K562 (cell line): Measurements from ENCODE around the gene MTHFD2. TPM values are rescaled to one million over a fixed set of nuclear protein-coding genes. Genes with fewer than 3 reads are reported as not detected.

Source experiments
- ARID1B ChIP-seq: fragments of 450-650 bp; IDR thresholded peaks from 2 replicates; pipeline ENCODE4 v1.6.1; 2016; ENCODE audit warnings: antibody characterized with exemption, mild to moderate bottlenecking, inconsistent platforms
- CBFA2T3 ChIP-seq: fragments of 450-650 bp; IDR thresholded peaks from 2 replicates; pipeline ENCODE4 v1.6.1; 2017
- JUN ChIP-seq, 2 experiments: sonication (generic) in 1 of 2; formaldehyde crosslinking in 1 of 2; IDR thresholded peaks; 2 replicates each; pipeline versions ENCODE4 v1.6.1 to v1.8.0; 2012 to 2022; ENCODE audit warnings: borderline replicate concordance in 2 of 2, mild to moderate bottlenecking in 2 of 2, improper control_type of control experiment in 1 of 2, low read depth in 1 of 2, low read length in 1 of 2, missing genetic modification reagents in 1 of 2
- MAFK ChIP-seq: IDR thresholded peaks from 2 replicates; pipeline ENCODE4 v1.6.1; 2011; ENCODE audit warnings: low read length, improper control_type of control experiment
- MTF1 ChIP-seq: fragments of 250-450 bp; sonication (Bioruptor Pico); IDR thresholded peaks from 2 replicates; pipeline ENCODE4 v1.9.0; 2021; ENCODE audit warnings: moderate library complexity, mild to moderate bottlenecking, inconsistent platforms, borderline replicate concordance
- PRMT5 ChIP-seq: sonication (generic); formaldehyde crosslinking; IDR thresholded peaks from 2 replicates; pipeline ENCODE4 v1.5.0; 2020; ENCODE audit warnings: missing genetic modification reagents
- RBM22 ChIP-seq: fragments of 200-400 bp; formaldehyde crosslinking; IDR thresholded peaks from 2 replicates; pipeline ENCODE4 v1.6.1; 2018; ENCODE audit warnings: low read length, low read depth; ENCODE audit not compliant: poor library complexity, severe bottlenecking
- SOX6 ChIP-seq: fragments of 450-650 bp; IDR thresholded peaks from 2 replicates; pipeline ENCODE4 v1.6.1; 2014; ENCODE audit warnings: mild to moderate bottlenecking
- TCF3 ChIP-seq: sonication (generic); formaldehyde crosslinking; IDR thresholded peaks from 2 replicates; pipeline ENCODE4 v1.4.0; 2020; ENCODE audit warnings: mild to moderate bottlenecking, missing genetic modification reagents
- TRIM28 ChIP-seq: fragments of 450-650 bp; IDR thresholded peaks from 2 replicates; pipeline ENCODE4 v1.6.1; 2017
- XRCC5 ChIP-seq: fragments of 200-400 bp; formaldehyde crosslinking; IDR thresholded peaks from 2 replicates; pipeline ENCODE4 v1.6.1; 2017; ENCODE audit warnings: low read depth, mild to moderate bottlenecking, low read length
- YY1 ChIP-seq, 3 experiments: IDR thresholded peaks; 2 replicates each; pipeline ENCODE4 v1.6.1; 2011; ENCODE audit warnings: low read length in 2 of 3, mild to moderate bottlenecking in 2 of 3, moderate library complexity in 2 of 3, borderline replicate concordance in 1 of 3, control low read depth in 1 of 3, low read depth in 1 of 3; ENCODE audit not compliant: insufficient read depth in 3 of 3, insufficient replicate concordance in 2 of 3, control insufficient read depth in 1 of 3, insufficient read length in 1 of 3; ENCODE audit errors: extremely low read depth in 1 of 3
- polyA plus RNA-seq, 8 experiments: library from polyadenylated mRNA; depleted of rRNA in 4 of 8; stranded (reverse) in 5 of 8; unstranded in 3 of 8; fragments of >200 nt; fragmentation: Nextera tagmentation in 2 of 8; fragmentation: Illumina TruSeq in 1 of 8; extraction: Ambion mirVana in 2 of 8; extraction: Trizol in 1 of 8; gene quantifications; 2 replicates each; pipeline versions ENCODE4 v1.2.1 to v1.2.3, GENCODE V29; 2011 to 2014; ENCODE audit warnings: inconsistent platforms in 1 of 8, missing spikeins in 1 of 8
- total RNA-seq, 7 experiments: library from RNA; depleted of rRNA in 6 of 7; stranded (reverse); fragments of >200 nt in 6 of 7; fragmentation: Illumina TruSeq in 2 of 7; extraction: Trizol in 2 of 7; gene quantifications; 2 replicates each; pipeline versions ENCODE4 v1.2.1 to v1.2.3, GENCODE V29; 2011 to 2021; ENCODE audit warnings: low replicate concordance in 1 of 7
- TF ChIP-seq, protein P1 (sequence below): fragments of 250-450 bp; sonication (Bioruptor Pico); IDR thresholded peaks from 2 replicates; pipeline ENCODE4 v1.5.0; 2022; ENCODE audit warnings: mild to moderate bottlenecking
- TF ChIP-seq, protein P2 (sequence below): sonication (generic); formaldehyde crosslinking; IDR thresholded peaks from 2 replicates; pipeline ENCODE4 v1.5.0; 2020; ENCODE audit warnings: missing genetic modification reagents
- TF ChIP-seq, protein P3 (sequence below): fragments of 250-450 bp; sonication (Bioruptor Pico); IDR thresholded peaks from 2 replicates; pipeline ENCODE4 v1.5.0; 2021; ENCODE audit warnings: mild to moderate bottlenecking, moderate library complexity
- TF ChIP-seq, protein P4 (sequence below): fragments of 200-800 bp; sonication (Bioruptor generic); IDR thresholded peaks from 2 replicates; pipeline ENCODE4 v1.6.1; 2016; ENCODE audit warnings: missing genetic modification characterization, missing compliant biosample characterization

MTHFD2 gene
- total and polyA plus RNA-seq, 9 of the 15 experiments (the other 6 are each of a cell fraction or from before 2014, with no cell fraction given), result 113 to 520 (median 234) TPM

DNA sequence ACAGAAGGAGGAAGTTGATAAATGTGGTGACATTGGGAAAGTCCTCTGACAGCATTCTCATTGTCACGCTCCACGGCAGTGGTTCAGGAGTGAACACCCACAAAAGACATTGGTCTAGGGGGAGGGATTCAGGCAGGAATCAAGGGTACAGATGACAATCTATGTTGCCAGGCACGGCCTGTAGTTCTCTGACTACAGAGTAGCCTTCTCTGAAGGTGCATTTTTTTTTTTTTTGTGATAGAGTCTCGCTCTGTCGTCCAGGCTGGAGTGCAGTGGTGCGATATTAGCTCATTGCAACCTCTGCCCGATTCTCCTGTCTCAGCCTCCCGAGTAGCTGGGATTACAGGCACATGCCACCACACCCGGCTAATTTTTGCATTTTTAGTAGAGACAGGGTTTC is 12.4 kb upstream of the MTHFD2 start (continued):
- TF ChIP-seq, protein P1, sequence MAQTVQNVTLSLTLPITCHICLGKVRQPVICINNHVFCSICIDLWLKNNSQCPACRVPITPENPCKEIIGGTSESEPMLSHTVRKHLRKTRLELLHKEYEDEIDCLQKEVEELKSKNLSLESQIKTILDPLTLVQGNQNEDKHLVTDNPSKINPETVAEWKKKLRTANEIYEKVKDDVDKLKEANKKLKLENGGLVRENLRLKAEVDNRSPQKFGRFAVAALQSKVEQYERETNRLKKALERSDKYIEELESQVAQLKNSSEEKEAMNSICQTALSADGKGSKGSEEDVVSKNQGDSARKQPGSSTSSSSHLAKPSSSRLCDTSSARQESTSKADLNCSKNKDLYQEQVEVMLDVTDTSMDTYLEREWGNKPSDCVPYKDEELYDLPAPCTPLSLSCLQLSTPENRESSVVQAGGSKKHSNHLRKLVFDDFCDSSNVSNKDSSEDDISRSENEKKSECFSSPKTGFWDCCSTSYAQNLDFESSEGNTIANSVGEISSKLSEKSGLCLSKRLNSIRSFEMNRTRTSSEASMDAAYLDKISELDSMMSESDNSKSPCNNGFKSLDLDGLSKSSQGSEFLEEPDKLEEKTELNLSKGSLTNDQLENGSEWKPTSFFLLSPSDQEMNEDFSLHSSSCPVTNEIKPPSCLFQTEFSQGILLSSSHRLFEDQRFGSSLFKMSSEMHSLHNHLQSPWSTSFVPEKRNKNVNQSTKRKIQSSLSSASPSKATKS (CRISPR knock-in tag), result no peak
- peak; percentile 86 for TF ChIP-seq ARID1B
- TF ChIP-seq SOX6, result peak; percentile 88
- TF ChIP-seq TRIM28, result no peak; the same call in 1 of the 2 replicates
- TF ChIP-seq MTF1 (CRISPR knock-in tag), result no peak
- no peak for TF ChIP-seq JUN (IDR thresholded peaks at IDR 0.05; ENCODE audit: borderline replicate concordance, low read depth, low read length)
- no peak for TF ChIP-seq JUN (CRISPR knock-in tag; IDR thresholded peaks at IDR 0.05; ENCODE audit: borderline replicate concordance)
- TF ChIP-seq, protein P2, sequence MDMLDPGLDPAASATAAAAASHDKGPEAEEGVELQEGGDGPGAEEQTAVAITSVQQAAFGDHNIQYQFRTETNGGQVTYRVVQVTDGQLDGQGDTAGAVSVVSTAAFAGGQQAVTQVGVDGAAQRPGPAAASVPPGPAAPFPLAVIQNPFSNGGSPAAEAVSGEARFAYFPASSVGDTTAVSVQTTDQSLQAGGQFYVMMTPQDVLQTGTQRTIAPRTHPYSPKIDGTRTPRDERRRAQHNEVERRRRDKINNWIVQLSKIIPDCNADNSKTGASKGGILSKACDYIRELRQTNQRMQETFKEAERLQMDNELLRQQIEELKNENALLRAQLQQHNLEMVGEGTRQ (CRISPR knock-in tag), result no peak
- no peak for TF ChIP-seq PRMT5 (CRISPR knock-in tag)
- TF ChIP-seq MAFK, result peak; percentile 22; the same call in 1 of the 2 replicates
- TF ChIP-seq CBFA2T3, result peak; percentile 84
- TF ChIP-seq, protein P3, sequence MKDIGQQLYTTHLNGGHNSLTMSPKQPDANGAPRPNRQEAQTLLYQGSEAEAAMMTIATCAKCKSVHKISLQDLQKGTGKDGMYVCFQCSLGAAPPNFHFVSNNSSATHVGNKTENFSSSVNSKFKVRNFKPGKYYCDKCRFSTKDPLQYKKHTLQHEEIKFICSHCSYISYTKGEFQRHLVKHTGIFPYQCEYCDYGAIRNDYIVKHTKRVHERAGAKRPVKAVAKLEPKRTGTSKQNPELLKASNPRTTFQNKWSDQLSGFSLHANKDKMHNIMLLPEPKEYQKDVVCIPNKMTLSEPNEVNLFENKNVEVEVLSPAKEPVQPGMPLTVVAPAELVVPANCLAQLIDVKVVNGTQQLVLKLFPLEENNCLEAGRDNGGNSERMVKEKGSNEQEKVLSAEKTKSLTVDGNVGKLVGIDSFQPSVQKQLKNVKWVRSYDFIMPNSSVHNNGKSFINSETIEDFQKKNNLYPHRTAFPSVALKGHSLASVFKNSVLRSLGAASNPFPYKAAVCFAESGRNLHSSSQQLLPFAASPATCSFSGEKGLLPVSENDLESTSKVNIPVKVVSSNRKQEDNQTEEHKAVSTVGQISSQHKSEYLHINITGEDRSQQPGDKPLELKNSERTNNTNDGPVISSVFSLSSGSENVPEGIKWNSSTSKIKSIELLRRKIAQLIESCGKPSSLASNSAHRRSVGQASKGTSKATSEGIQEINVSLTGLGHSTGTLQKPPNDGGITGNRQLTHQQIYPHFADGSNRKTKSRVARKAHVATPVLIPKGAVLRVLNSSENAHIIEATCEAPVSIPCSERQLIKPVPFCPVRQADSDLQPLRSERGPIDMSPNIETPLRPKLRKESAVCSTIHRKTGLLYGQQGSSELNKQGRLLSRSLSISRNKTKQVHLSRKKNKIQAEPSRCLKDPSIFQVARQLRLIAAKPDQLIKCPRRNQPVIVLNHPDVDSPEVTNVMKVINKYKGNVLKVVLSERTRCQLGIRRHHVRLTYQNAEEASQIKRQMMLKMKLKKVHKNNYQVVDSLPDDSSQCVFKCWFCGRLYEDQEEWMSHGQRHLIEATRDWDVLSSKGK (CRISPR knock-in tag), result no peak
- peak; percentile 74 for TF ChIP-seq TCF3 (CRISPR knock-in tag)
- TF ChIP-seq XRCC5, result no peak
- TF ChIP-seq RBM22, result no peak
- TF ChIP-seq YY1 (IDR thresholded peaks at IDR 0.05; ENCODE audit: borderline replicate concordance in 1 of 3, control insufficient read depth in 1 of 3, extremely low read depth in 1 of 3, insufficient read depth in 3 of 3, insufficient read length in 1 of 3, insufficient replicate concordance in 2 of 3, low read depth in 1 of 3, low read length in 2 of 3), result no peak
- TF ChIP-seq, protein P4, sequence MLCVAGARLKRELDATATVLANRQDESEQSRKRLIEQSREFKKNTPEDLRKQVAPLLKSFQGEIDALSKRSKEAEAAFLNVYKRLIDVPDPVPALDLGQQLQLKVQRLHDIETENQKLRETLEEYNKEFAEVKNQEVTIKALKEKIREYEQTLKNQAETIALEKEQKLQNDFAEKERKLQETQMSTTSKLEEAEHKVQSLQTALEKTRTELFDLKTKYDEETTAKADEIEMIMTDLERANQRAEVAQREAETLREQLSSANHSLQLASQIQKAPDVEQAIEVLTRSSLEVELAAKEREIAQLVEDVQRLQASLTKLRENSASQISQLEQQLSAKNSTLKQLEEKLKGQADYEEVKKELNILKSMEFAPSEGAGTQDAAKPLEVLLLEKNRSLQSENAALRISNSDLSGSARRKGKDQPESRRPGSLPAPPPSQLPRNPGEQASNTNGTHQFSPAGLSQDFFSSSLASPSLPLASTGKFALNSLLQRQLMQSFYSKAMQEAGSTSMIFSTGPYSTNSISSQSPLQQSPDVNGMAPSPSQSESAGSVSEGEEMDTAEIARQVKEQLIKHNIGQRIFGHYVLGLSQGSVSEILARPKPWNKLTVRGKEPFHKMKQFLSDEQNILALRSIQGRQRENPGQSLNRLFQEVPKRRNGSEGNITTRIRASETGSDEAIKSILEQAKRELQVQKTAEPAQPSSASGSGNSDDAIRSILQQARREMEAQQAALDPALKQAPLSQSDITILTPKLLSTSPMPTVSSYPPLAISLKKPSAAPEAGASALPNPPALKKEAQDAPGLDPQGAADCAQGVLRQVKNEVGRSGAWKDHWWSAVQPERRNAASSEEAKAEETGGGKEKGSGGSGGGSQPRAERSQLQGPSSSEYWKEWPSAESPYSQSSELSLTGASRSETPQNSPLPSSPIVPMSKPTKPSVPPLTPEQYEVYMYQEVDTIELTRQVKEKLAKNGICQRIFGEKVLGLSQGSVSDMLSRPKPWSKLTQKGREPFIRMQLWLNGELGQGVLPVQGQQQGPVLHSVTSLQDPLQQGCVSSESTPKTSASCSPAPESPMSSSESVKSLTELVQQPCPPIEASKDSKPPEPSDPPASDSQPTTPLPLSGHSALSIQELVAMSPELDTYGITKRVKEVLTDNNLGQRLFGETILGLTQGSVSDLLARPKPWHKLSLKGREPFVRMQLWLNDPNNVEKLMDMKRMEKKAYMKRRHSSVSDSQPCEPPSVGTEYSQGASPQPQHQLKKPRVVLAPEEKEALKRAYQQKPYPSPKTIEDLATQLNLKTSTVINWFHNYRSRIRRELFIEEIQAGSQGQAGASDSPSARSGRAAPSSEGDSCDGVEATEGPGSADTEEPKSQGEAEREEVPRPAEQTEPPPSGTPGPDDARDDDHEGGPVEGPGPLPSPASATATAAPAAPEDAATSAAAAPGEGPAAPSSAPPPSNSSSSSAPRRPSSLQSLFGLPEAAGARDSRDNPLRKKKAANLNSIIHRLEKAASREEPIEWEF (CRISPR knock-in tag), result no peak
